RKO (cell line): Measurements from ENCODE around the gene PPP1R3C.
A peak's percentile ranks its signal among the peaks of the same experiment; 100 is the strongest.

Experiments used
- DNase-seq: peaks from one replicate; pipeline ENCODE4 v3.0.0-alpha.2; 2016; ENCODE audit warnings: low spot score

Gene PPP1R3C

GRCh38 chr10:91632671-91633550 is at the start of gene PPP1R3C:
TSS of gene PPP1R3C (minus strand) at chr10:91633071. CDS start at chr10:91632969, 102 bp downstream.
- DNase-seq, result no peak

GRCh38 chr10:91681361-91682276 is 48.7 kb upstream of the PPP1R3C start:
- peak; percentile 38 for DNase-seq

GRCh38 chr10:91680487-91680886 is 47.6 kb upstream of the PPP1R3C start:
- DNase-seq, result no peak

GRCh38 chr10:91679296-91679695 is 46.4 kb upstream of the PPP1R3C start:
- no peak for DNase-seq

GRCh38 chr10:91677911-91678310 is 45.0 kb upstream of the PPP1R3C start:
- DNase-seq, result no peak

- no peak for DNase-seq
These were observed 39.2 kb upstream of the PPP1R3C start for GRCh38 chr10:91672021-91672608.

GRCh38 chr10:91668913-91669312 is 36.0 kb upstream of the PPP1R3C start:
- no peak for DNase-seq

GRCh38 chr10:91665842-91666241 is 33.0 kb upstream of the PPP1R3C start:
- no peak for DNase-seq

- DNase-seq, result no peak
These were observed 31.6 kb upstream of the PPP1R3C start for GRCh38 chr10:91664426-91664825.

- DNase-seq, result no peak
These were observed 30.1 kb upstream of the PPP1R3C start for GRCh38 chr10:91662993-91663392.

- DNase-seq, result peak; percentile 35
These were observed 20.5 kb upstream of the PPP1R3C start for GRCh38 chr10:91653219-91653870.

- peak; percentile 8 for DNase-seq
These were observed 19.5 kb upstream of the PPP1R3C start for GRCh38 chr10:91652364-91652763.

GRCh38 chr10:91643700-91644099 is 10.8 kb upstream of the PPP1R3C start:
- DNase-seq, result no peak

GRCh38 chr10:91642831-91643692 is 10.2 kb upstream of the PPP1R3C start:
- peak; percentile 27 for DNase-seq

- DNase-seq, result no peak
These were observed 4.0 kb upstream of the PPP1R3C start for GRCh38 chr10:91636892-91637291.

GRCh38 chr10:91635401-91636400 is 2.8 kb upstream of the PPP1R3C start:
- DNase-seq, result peak; percentile 71

- no peak for DNase-seq
These were observed 2.0 kb upstream of the PPP1R3C start for GRCh38 chr10:91634898-91635297.

- DNase-seq, result no peak
These were observed 1.4 kb upstream of the PPP1R3C start for GRCh38 chr10:91634246-91634645.

- no peak for DNase-seq
These were observed 2.2 kb downstream of the PPP1R3C start for GRCh38 chr10:91630625-91631024.
